HG03565 (cell line): Measurements from ENCODE around the gene COL4A5.
A peak's percentile ranks its signal among the peaks of the same experiment; 100 is the strongest.

Source experiments
- ATAC-seq: cut with Tn5 transposase; IDR thresholded peaks from one replicate; pipeline ENCODE4 v1.9.1; 2021; ENCODE audit warnings: mild to moderate bottlenecking, moderate library complexity; ENCODE audit not compliant: unreplicated experiment

The COL4A5 gene

GRCh38 chrX:108640817-108641216, 201.2 kb downstream of the COL4A5 start:
- peak; percentile 48 for ATAC-seq

GRCh38 chrX:108641589-108642272, 202.1 kb downstream of the COL4A5 start:
- ATAC-seq = no peak

- no peak for ATAC-seq
Measured at GRCh38 chrX:108642273-108642628, 202.6 kb downstream of the COL4A5 start.

GRCh38 chrX:108664701-108665100, 225.1 kb downstream of the COL4A5 start:
- ATAC-seq = no peak

- ATAC-seq = no peak
Measured at GRCh38 chrX:108666101-108666500, 226.5 kb downstream of the COL4A5 start.

- ATAC-seq = no peak
Measured at GRCh38 chrX:108671526-108671925, 231.9 kb downstream of the COL4A5 start.

- no peak for ATAC-seq
Measured at GRCh38 chrX:108696690-108697089, 257.1 kb downstream of the COL4A5 start.

- no peak for ATAC-seq
Measured at GRCh38 chrX:108699368-108699767, 259.7 kb downstream of the COL4A5 start.

GRCh38 chrX:108701633-108702032, 262.0 kb downstream of the COL4A5 start:
- no peak for ATAC-seq

GRCh38 chrX:108702530-108702929, 262.9 kb downstream of the COL4A5 start:
- no peak for ATAC-seq

- ATAC-seq = no peak
Measured at GRCh38 chrX:108704839-108705238, 265.2 kb downstream of the COL4A5 start.

- ATAC-seq = no peak
Measured at GRCh38 chrX:108712886-108713285, 273.2 kb downstream of the COL4A5 start.

GRCh38 chrX:108722561-108722960, 282.9 kb downstream of the COL4A5 start:
- no peak for ATAC-seq

GRCh38 chrX:108726748-108727147, 287.1 kb downstream of the COL4A5 start:
- ATAC-seq = no peak

- ATAC-seq = no peak
Measured at GRCh38 chrX:108731153-108731552, 291.5 kb downstream of the COL4A5 start.

- ATAC-seq = no peak
Measured at GRCh38 chrX:108732630-108733321, 293.1 kb downstream of the COL4A5 start.

GRCh38 chrX:108734426-108734825, 294.8 kb downstream of the COL4A5 start:
- no peak for ATAC-seq

GRCh38 chrX:108735091-108735678, 295.5 kb downstream of the COL4A5 start:
- no peak for ATAC-seq

GRCh38 chrX:108735679-108736508, 296.3 kb downstream of the COL4A5 start:
- ATAC-seq = no peak

GRCh38 chrX:108736509-108737479, 297.2 kb downstream of the COL4A5 start, which contains the start of gene IRS4:
IRS4 (minus strand) TSS chrX:108736563.
- ATAC-seq = no peak
